ENCODE data around the gene NUMB. TPM values are rescaled to one million over a fixed set of nuclear protein-coding genes. Genes with fewer than 3 reads are reported as not detected.

NUMB gene
- total and polyA plus RNA-seq, 4 donors = 21.2 to 45.8 (median 26.1) TPM

DNA sequence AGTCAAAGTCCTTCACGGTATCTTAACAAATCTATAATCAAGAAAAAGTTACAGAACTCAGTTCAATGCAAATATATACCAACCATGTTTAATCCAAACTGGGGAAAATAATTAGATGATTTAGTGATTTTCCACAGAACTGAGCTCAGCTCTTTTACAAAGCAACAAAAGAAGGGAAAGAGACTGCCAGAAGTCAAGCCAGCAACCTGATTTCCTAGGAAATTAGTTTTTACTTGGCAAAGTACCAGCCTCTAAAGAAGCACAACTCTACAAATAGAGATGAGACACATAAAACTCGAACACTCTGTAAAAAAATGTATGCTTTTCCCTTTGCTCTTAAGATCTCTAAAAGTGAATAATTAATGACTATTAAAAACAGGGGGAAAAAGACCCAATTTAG is 19.4 kb downstream of the NUMB start:
- H3K36me3 ChIP-seq (ENCODE audit: control insufficient read depth in 4 of 4, insufficient read depth in 3 of 4, low read depth in 1 of 4, low read length in 3 of 4) = no peaks in the 10 kb centered on the region
- no peak overlapping the region for H3K27ac ChIP-seq (ENCODE audit: low read depth in 1 of 2, low read length in 2 of 2)
- peaks cover 5 to 14% (median 7%) of the 10 kb centered on the region in 4 donors for H3K4me1 ChIP-seq (ENCODE audit: control insufficient read depth in 4 of 4, insufficient read depth in 4 of 4, low read length in 3 of 4)
- DNase-seq (ENCODE audit: low spot score) = no peak
- no peak overlapping the region for H3K4me3 ChIP-seq (ENCODE audit: low read depth in 1 of 3, low read length in 3 of 3)
- H3K27me3 ChIP-seq (ENCODE audit: control insufficient read depth in 4 of 4, insufficient read depth in 4 of 4, low read length in 3 of 4) = no peaks in the 10 kb centered on the region
- 48% methylated on average over 2 of the region's 2 CpGs for WGBS
- TF ChIP-seq HNF4A (conservative IDR thresholded peaks at IDR 0.05) (no peak), GABPA (IDR thresholded peaks at IDR 0.05 in 1 of 2, conservative IDR thresholded peaks at IDR 0.05 in 1 of 2) (no peak), CTCF (IDR thresholded peaks at IDR 0.05; ENCODE audit: low read depth, low read length, missing input control) (no peak), JUND (IDR thresholded peaks at IDR 0.05) (no peak), RAD21 (IDR thresholded peaks at IDR 0.05) (no peak), FOXA1 (IDR thresholded peaks at IDR 0.05) (no peak), NR2F2 (IDR thresholded peaks at IDR 0.05) (no peak), HNF4G (IDR thresholded peaks at IDR 0.05) (no peak), RXRA (IDR thresholded peaks at IDR 0.05) (no peak), TAF1 (conservative IDR thresholded peaks at IDR 0.05) (no peak), SP1 (IDR thresholded peaks at IDR 0.05) (no peak), YY1 (IDR thresholded peaks at IDR 0.05) (no peak), ATF3 (IDR thresholded peaks at IDR 0.05) (no peak), FOXA2 (IDR thresholded peaks at IDR 0.05) (no peak), EGR1 (IDR thresholded peaks at IDR 0.05; ENCODE audit: low read depth in 2 of 2) (no peak), ZBTB33 (IDR thresholded peaks at IDR 0.05) (no peak)
- TF ChIP-seq, protein P1, sequence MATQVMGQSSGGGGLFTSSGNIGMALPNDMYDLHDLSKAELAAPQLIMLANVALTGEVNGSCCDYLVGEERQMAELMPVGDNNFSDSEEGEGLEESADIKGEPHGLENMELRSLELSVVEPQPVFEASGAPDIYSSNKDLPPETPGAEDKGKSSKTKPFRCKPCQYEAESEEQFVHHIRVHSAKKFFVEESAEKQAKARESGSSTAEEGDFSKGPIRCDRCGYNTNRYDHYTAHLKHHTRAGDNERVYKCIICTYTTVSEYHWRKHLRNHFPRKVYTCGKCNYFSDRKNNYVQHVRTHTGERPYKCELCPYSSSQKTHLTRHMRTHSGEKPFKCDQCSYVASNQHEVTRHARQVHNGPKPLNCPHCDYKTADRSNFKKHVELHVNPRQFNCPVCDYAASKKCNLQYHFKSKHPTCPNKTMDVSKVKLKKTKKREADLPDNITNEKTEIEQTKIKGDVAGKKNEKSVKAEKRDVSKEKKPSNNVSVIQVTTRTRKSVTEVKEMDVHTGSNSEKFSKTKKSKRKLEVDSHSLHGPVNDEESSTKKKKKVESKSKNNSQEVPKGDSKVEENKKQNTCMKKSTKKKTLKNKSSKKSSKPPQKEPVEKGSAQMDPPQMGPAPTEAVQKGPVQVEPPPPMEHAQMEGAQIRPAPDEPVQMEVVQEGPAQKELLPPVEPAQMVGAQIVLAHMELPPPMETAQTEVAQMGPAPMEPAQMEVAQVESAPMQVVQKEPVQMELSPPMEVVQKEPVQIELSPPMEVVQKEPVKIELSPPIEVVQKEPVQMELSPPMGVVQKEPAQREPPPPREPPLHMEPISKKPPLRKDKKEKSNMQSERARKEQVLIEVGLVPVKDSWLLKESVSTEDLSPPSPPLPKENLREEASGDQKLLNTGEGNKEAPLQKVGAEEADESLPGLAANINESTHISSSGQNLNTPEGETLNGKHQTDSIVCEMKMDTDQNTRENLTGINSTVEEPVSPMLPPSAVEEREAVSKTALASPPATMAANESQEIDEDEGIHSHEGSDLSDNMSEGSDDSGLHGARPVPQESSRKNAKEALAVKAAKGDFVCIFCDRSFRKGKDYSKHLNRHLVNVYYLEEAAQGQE (IDR thresholded peaks at IDR 0.05) = no peak
- TF ChIP-seq, protein P2, sequence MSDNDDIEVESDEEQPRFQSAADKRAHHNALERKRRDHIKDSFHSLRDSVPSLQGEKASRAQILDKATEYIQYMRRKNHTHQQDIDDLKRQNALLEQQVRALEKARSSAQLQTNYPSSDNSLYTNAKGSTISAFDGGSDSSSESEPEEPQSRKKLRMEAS (IDR thresholded peaks at IDR 0.05) = no peak
- no peaks in the 10 kb centered on the region for H3K9me3 ChIP-seq (ENCODE audit: control insufficient read depth in 4 of 4, low read length in 3 of 4)
- H3K9ac ChIP-seq (ENCODE audit: low read depth in 1 of 2, low read length in 2 of 2) = no peak overlapping the region
